Glutamatergic neuron (in vitro differentiated cells): ENCODE results near the gene CD200R1. TPM values are rescaled to one million over a fixed set of nuclear protein-coding genes. Genes with fewer than 3 reads are reported as not detected.

ENCODE experiments used
- DNase-seq: peaks from one replicate; pipeline ENCODE4 v3.0.0; 2022
- H3K27ac Mint-ChIP-seq: one replicate; pipeline ENCODE4 v1.8.0; 2020; ENCODE audit warnings: mild to moderate bottlenecking, mixed read lengths, inconsistent platforms; ENCODE audit not compliant: unreplicated experiment
- H3K27me3 Mint-ChIP-seq: one replicate; pipeline ENCODE4 v1.8.0; 2020; ENCODE audit warnings: mild to moderate bottlenecking, moderate library complexity, mixed read lengths, inconsistent platforms; ENCODE audit not compliant: unreplicated experiment
- H3K36me3 Mint-ChIP-seq: one replicate; pipeline ENCODE4 v1.8.0; 2020; ENCODE audit warnings: mild to moderate bottlenecking, mixed read lengths, inconsistent platforms; ENCODE audit not compliant: unreplicated experiment
- H3K4me1 Mint-ChIP-seq: one replicate; pipeline ENCODE4 v1.8.0; 2020; ENCODE audit warnings: mild to moderate bottlenecking, low read depth, mixed read lengths, inconsistent platforms; ENCODE audit not compliant: unreplicated experiment
- H3K4me3 Mint-ChIP-seq: one replicate; pipeline ENCODE4 v1.8.0; 2020; ENCODE audit warnings: mild to moderate bottlenecking, mixed read lengths, inconsistent platforms; ENCODE audit not compliant: unreplicated experiment
- H3K9me3 Mint-ChIP-seq: one replicate; pipeline ENCODE4 v1.8.0; 2020; ENCODE audit warnings: mild to moderate bottlenecking, moderate library complexity, mixed read lengths, inconsistent platforms; ENCODE audit not compliant: unreplicated experiment
- CTCF ChIP-seq: fragments of 200-600 bp; sonication (generic); IDR thresholded peaks from one replicate; pipeline ENCODE4 v1.5.0; 2021; ENCODE audit not compliant: partially characterized antibody, unreplicated experiment
- total RNA-seq: library from RNA; stranded (reverse); fragmentation: NEBNext Ultra II Directional; extraction: Animal tissue kit (Norgen Biotek cat#: 25700); gene quantifications from one replicate; pipeline ENCODE4 v1.2.1, GENCODE V29; 2021; ENCODE audit not compliant: unreplicated experiment

Gene CD200R1
- total RNA-seq, 1 donor from 2014 or later, result not detected

- H3K4me3 Mint-ChIP-seq, result no peak overlapping the region
- no peaks in the 10 kb centered on the region for H3K4me1 Mint-ChIP-seq
- no peak for TF ChIP-seq CTCF
- DNase-seq, result no peak
- peaks cover 2% of the 10 kb centered on the region for H3K27me3 Mint-ChIP-seq
- H3K9me3 Mint-ChIP-seq, result peaks cover 6% of the 10 kb centered on the region
- peak overlapping the region; percentile 85 for H3K27ac Mint-ChIP-seq
- H3K36me3 Mint-ChIP-seq, result no peaks in the 10 kb centered on the region
Observed at GRCh38 chr3:112884678-112885290, 90.1 kb downstream of the CD200R1 start.

- TF ChIP-seq CTCF, result no peak
- Mint-ChIP-seq H3K4me3 (no peak overlapping the region), H3K27ac (no peak overlapping the region), H3K4me1 (no peaks in the 10 kb centered on the region), H3K27me3 (peaks cover 2% of the 10 kb centered on the region), H3K36me3 (no peaks in the 10 kb centered on the region), H3K9me3 (peaks cover 6% of the 10 kb centered on the region)
- no peak for DNase-seq
Observed at GRCh38 chr3:112881891-112882290, 93.0 kb downstream of the CD200R1 start.

- no peak for TF ChIP-seq CTCF
- Mint-ChIP-seq H3K9me3 (peaks cover 5% of the 10 kb centered on the region), H3K27me3 (no peaks in the 10 kb centered on the region), H3K4me3 (no peak overlapping the region), H3K36me3 (peaks cover 16% of the 10 kb centered on the region), H3K4me1 (no peaks in the 10 kb centered on the region), H3K27ac (no peak overlapping the region)
- no peak for DNase-seq
Observed at GRCh38 chr3:112875561-112875960, 99.3 kb downstream of the CD200R1 start.

GRCh38 chr3:112874725-112875124 is 100.2 kb downstream of the CD200R1 start:
- H3K9me3 Mint-ChIP-seq, result peaks cover 12% of the 10 kb centered on the region
- H3K4me1 Mint-ChIP-seq, result no peaks in the 10 kb centered on the region
- no peak for TF ChIP-seq CTCF
- no peak overlapping the region for H3K27ac Mint-ChIP-seq
- DNase-seq, result no peak
- H3K4me3 Mint-ChIP-seq, result no peak overlapping the region
- no peaks in the 10 kb centered on the region for H3K27me3 Mint-ChIP-seq
- peaks cover 24% of the 10 kb centered on the region for H3K36me3 Mint-ChIP-seq

GRCh38 chr3:112873632-112874031 is 101.3 kb downstream of the CD200R1 start:
- H3K9me3 Mint-ChIP-seq, result peaks cover 16% of the 10 kb centered on the region
- H3K36me3 Mint-ChIP-seq, result peaks cover 28% of the 10 kb centered on the region
- no peak overlapping the region for H3K27ac Mint-ChIP-seq
- TF ChIP-seq CTCF, result no peak
- H3K4me3 Mint-ChIP-seq, result no peak overlapping the region
- H3K4me1 Mint-ChIP-seq, result no peaks in the 10 kb centered on the region
- no peak for DNase-seq
- no peaks in the 10 kb centered on the region for H3K27me3 Mint-ChIP-seq
